GM21360 (cell line): Measurements from ENCODE around the gene PHF2.

Experiments
- ATAC-seq: cut with Tn5 transposase; IDR thresholded peaks from one replicate; pipeline ENCODE4 v1.9.1; 2021; ENCODE audit warnings: mild to moderate bottlenecking, moderate library complexity; ENCODE audit not compliant: unreplicated experiment

The PHF2 gene

DNA sequence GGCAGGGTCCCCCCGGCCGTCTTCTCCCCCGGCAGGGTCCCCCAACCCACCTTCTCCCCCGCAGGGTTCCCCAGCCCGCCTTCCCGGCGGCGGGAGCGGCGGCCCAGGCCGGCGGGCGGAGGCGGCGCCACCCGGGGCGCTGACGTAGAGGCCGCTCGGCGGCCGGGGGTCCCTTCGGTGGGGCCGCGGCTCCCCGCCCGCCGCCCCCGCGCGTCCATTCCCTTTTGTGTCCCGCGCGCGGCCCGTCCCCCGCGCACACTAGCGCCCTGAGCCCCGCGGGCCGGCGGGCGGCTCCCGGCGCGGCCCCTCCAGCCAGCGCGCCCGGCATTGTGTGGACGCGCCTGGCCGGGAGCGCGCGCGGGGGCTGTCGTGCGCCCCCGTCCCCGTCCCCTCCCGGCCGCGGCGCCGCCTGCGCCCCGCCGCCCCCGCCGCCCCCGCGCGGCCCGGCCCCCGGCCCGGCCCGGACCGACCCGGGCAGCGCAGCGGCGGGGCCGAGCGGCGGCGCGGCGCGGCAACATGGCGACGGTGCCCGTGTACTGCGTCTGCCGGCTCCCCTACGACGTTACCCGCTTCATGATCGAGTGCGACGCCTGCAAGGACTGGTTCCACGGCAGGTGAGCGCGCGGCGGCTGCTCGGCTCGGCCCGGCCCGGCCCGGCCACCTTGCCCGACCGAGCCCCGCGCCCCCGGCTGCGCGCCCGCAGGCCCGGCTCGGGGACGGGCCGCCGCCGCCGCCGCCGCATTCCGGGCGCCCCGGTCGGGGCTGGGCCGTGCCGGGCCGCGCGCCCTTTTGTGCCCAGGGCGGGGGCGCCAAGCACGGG lies at the start of gene PHF2:
TSS of gene PHF2 (plus strand) at position 327 of the 820 bp plus-strand sequence. CDS start at position 517, 190 bp downstream.
- no peak for ATAC-seq

GRCh38 chr9:93531374-93531773 lies 45.0 kb upstream of the PHF2 start:
- no peak for ATAC-seq

- no peak for ATAC-seq
Measured at GRCh38 chr9:93532141-93532540, 44.2 kb upstream of the PHF2 start.

- ATAC-seq = no peak
Measured at GRCh38 chr9:93533863-93534262, 42.5 kb upstream of the PHF2 start.

- no peak for ATAC-seq
Measured at GRCh38 chr9:93536167-93536566, 40.2 kb upstream of the PHF2 start.

GRCh38 chr9:93536874-93537273 lies 39.5 kb upstream of the PHF2 start:
- ATAC-seq = no peak

DNA sequence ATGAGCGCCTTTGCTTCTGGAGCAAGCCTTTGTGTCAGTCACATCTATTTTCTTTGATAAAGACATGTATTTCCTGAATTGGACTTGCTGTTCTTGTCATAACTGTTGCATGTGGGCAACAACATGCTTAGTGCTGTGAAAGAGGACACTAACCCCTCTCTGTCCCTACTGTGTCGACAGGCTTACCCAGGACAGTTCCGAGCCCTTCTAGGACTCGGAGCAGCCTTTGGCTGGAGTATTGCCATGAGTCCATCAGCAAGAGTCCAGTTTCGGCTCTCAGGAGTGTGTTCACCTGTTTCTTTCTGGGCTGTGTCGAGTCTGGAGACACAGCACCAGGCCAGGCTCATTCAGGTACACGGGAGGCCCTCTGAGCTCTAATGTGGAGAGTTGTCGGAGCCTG lies 36.1 kb upstream of the PHF2 start:
- no peak for ATAC-seq

- ATAC-seq = no peak
Measured at GRCh38 chr9:93541005-93541404, 35.4 kb upstream of the PHF2 start.

DNA sequence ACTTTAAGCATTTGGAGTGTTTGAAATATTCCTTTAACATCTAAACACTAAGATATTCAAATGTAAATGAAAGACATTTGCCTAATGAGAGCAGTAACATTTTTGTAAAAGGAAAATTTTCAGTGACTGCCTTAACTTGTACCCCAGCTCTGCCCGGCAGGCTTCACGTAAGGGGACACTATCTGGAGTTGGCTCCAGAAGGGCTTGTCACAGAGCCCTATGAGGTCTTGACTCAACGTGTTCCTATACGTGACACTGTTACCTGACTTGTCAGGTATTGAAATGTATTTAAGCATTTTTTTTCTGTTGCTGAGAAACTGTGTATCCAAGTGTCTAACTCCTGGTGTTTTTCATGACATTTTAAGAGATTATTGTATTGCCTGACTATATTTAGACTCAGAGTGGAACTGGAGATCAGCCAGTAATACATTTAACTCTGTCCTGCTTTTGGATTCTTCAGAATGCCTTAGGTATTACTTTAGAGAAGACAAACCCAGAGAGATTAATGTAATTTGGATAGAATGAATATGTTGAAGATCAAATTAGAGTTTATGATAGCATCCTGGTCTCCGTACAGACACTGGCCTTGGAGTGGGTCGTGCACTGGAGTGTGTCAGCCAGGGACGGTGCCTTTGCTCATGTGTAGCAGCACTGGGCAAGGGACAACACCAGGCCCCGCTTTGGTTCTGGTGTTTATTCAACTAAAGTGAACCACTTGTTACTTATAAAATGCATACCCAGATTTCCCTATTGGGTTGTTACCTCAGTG lies 34.6 kb upstream of the PHF2 start:
- no peak for ATAC-seq

DNA sequence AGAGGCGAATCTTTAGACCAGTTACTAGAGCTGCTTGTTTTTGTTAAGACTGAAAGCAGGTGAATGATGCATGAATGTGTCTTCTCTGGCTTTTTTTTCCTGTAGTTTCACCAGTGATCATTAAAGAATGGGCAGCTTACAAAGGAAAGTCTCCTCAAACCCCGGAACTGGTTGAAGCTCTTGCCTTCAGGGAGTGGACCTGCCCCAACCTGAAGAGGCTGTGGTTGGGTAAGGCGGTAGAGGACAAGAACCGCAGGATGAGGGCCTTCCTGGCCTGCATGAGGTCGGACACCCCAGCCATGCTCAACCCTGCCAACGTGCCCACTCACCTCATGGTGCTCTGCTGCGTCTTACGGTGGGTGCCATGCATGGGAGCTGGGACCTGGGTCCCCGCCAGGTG lies 33.3 kb upstream of the PHF2 start:
- ATAC-seq = no peak

- ATAC-seq = no peak
Measured at GRCh38 chr9:93546356-93546755, 30.0 kb upstream of the PHF2 start.

- ATAC-seq = no peak
Measured at GRCh38 chr9:93549611-93550010, 26.8 kb upstream of the PHF2 start.

GRCh38 chr9:93552923-93553322 lies 23.5 kb upstream of the PHF2 start:
- no peak for ATAC-seq

GRCh38 chr9:93555370-93555769 lies 21.0 kb upstream of the PHF2 start:
- ATAC-seq = no peak

GRCh38 chr9:93557366-93558137 lies 18.8 kb upstream of the PHF2 start:
- ATAC-seq = no peak

GRCh38 chr9:93558503-93558902 lies 17.9 kb upstream of the PHF2 start:
- ATAC-seq = no peak

- no peak for ATAC-seq
Measured at GRCh38 chr9:93560991-93561390, 15.4 kb upstream of the PHF2 start.

DNA sequence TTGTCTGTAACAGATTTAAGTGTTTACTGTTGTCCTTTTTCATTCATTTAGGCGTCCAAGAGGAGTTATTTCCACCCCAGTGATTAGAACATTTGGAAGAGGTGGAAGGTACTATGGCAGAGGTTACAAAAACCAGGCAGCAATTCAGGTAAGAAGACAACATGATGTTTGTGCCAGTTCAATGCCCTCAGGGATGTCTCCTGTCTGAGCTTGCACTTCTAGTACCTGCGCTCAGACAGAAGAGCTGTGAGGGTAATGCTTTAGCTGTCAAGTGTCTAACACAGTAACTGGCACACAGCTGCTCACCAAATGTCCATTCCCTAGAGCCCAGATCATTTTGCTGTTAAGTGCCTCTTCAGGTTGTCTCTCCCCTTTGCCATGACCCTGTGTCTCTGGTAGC lies 14.2 kb upstream of the PHF2 start:
- ATAC-seq = no peak

GRCh38 chr9:93565089-93565488 lies 11.3 kb upstream of the PHF2 start:
- ATAC-seq = no peak

- peak; percentile 83 for ATAC-seq
Measured at GRCh38 chr9:93566408-93567270, 9.7 kb upstream of the PHF2 start.
